SK-N-SH treated with all-trans-retinoic acid at 6 μM for 48 hours (cell line): ENCODE data around the gene NKAIN1.

Experiments used
- CREB5 ChIP-seq: fragments of 250-450 bp; sonication (Bioruptor Pico); IDR thresholded peaks from 2 replicates; pipeline ENCODE4 v1.5.1; 2020; ENCODE audit warnings: low read depth, mild to moderate bottlenecking, moderate library complexity
- POU6F1 ChIP-seq: fragments of 250-450 bp; sonication (Bioruptor Pico); IDR thresholded peaks from 2 replicates; pipeline ENCODE4 v1.8.0; 2021; ENCODE audit warnings: low read depth, mild to moderate bottlenecking, moderate library complexity, borderline replicate concordance
- ZNF8 ChIP-seq: fragments of 450-650 bp; formaldehyde crosslinking; IDR thresholded peaks from 2 replicates; pipeline ENCODE4 v1.5.0; 2020; ENCODE audit warnings: mild to moderate bottlenecking, moderate library complexity
- TF ChIP-seq, protein P1 (sequence below): fragments of 250-450 bp; sonication (Bioruptor Pico); IDR thresholded peaks from 2 replicates; pipeline ENCODE4 v1.5.0; 2020; ENCODE audit warnings: mild to moderate bottlenecking, moderate library complexity
- TF ChIP-seq, protein P2 (sequence below): fragments of 250-450 bp; sonication (Bioruptor Pico); IDR thresholded peaks from 2 replicates; pipeline ENCODE4 v1.8.0; 2020; ENCODE audit warnings: mild to moderate bottlenecking, moderate library complexity, borderline replicate concordance

- no peak for TF ChIP-seq POU6F1
- TF ChIP-seq, protein P1, sequence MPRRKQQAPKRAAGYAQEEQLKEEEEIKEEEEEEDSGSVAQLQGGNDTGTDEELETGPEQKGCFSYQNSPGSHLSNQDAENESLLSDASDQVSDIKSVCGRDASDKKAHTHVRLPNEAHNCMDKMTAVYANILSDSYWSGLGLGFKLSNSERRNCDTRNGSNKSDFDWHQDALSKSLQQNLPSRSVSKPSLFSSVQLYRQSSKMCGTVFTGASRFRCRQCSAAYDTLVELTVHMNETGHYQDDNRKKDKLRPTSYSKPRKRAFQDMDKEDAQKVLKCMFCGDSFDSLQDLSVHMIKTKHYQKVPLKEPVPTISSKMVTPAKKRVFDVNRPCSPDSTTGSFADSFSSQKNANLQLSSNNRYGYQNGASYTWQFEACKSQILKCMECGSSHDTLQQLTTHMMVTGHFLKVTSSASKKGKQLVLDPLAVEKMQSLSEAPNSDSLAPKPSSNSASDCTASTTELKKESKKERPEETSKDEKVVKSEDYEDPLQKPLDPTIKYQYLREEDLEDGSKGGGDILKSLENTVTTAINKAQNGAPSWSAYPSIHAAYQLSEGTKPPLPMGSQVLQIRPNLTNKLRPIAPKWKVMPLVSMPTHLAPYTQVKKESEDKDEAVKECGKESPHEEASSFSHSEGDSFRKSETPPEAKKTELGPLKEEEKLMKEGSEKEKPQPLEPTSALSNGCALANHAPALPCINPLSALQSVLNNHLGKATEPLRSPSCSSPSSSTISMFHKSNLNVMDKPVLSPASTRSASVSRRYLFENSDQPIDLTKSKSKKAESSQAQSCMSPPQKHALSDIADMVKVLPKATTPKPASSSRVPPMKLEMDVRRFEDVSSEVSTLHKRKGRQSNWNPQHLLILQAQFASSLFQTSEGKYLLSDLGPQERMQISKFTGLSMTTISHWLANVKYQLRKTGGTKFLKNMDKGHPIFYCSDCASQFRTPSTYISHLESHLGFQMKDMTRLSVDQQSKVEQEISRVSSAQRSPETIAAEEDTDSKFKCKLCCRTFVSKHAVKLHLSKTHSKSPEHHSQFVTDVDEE (CRISPR knock-in tag) = no peak
- no peak for TF ChIP-seq ZNF8 (CRISPR knock-in tag)
- no peak for TF ChIP-seq CREB5
- TF ChIP-seq, protein P2, sequence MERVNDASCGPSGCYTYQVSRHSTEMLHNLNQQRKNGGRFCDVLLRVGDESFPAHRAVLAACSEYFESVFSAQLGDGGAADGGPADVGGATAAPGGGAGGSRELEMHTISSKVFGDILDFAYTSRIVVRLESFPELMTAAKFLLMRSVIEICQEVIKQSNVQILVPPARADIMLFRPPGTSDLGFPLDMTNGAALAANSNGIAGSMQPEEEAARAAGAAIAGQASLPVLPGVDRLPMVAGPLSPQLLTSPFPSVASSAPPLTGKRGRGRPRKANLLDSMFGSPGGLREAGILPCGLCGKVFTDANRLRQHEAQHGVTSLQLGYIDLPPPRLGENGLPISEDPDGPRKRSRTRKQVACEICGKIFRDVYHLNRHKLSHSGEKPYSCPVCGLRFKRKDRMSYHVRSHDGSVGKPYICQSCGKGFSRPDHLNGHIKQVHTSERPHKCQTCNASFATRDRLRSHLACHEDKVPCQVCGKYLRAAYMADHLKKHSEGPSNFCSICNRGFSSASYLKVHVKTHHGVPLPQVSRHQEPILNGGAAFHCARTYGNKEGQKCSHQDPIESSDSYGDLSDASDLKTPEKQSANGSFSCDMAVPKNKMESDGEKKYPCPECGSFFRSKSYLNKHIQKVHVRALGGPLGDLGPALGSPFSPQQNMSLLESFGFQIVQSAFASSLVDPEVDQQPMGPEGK (CRISPR knock-in tag) = no peak
Measured at GRCh38 chr1:31183927-31184554, 55.6 kb downstream of the NKAIN1 start.
